Activated CD8-positive, alpha-beta memory T cell treated with anti-CD3 and anti-CD28 coated beads for 4 hours (primary cell): Measurements from ENCODE around the gene KRTAP5-3.

Experiments used
- DNase-seq, 2 donors: peaks; one replicate each; pipeline ENCODE4 v3.0.0-alpha.2; 2020; ENCODE audit warnings: low read depth in 2 of 2

KRTAP5-3 gene

DNA sequence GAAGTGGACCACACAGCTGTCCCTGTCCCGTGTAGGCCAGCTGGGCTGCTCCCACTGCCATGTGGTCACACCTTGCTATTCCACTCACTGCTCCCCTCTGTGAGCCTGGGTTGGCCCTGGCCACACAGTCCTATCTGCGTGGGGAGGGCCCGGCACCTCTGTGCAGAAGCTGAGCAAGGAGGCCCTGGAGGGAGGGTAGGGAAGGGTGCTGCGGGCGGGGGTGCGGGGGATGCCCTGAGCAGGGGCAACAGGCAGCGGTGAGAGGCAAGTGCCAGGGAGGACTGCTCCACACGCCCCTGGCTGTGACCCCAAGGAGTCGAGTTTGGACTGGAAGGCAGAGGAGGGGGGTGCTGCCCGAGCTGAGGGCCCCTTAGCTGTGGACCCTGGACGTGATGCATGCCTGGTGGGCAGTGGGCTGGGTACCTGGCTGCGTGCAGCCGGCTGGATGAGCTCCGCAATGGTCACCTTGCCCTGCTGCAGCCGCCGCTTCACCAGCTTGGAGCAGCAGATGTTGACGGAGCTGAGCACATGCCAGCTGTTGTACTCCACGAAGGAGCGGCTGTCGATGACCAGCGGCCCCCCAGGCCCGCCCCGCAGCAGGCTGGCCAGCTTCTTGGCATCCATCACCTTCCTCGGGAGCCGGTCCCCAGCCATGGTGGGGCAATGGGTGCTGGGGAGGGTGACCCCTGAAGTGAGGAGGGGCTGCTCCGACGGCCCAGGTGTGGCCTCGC, 42.9 kb downstream of the KRTAP5-3 start:
- DNase-seq, result no peak

DNA sequence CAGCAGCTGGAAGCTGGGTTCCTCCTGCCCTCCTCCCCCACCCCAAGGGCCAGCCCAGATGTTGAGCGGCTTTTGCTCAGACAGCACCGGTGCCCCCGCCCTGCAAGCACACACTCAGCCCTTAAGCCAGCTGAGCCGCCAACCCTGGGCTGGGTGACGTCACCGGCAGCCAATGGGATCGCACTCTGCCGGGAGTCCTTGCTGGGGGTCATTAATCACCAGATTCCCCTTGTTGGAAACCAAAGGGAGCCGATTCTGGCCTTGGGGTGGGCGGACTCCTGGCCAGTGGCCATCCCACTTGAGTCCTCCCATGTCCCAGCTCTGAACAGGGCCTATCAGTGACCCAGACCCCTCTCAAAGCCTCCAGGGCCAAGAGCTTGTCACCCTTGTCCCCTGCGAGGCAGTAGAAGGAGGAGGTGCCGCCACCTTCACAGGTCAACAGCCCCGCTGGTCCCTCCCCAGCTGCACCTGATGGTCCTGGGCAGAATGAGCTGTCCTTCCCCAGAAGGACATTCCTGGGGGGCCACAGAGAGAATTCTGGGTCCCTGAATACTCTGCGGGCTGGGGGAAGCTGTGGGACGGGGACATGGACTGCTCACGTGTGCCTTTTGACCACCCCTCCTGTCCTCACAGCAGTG, 43.6 kb downstream of the KRTAP5-3 start:
- DNase-seq, result no peak

- no peak for DNase-seq
Observed at GRCh38 chr11:1563697-1564534, 44.3 kb downstream of the KRTAP5-3 start.

DNA sequence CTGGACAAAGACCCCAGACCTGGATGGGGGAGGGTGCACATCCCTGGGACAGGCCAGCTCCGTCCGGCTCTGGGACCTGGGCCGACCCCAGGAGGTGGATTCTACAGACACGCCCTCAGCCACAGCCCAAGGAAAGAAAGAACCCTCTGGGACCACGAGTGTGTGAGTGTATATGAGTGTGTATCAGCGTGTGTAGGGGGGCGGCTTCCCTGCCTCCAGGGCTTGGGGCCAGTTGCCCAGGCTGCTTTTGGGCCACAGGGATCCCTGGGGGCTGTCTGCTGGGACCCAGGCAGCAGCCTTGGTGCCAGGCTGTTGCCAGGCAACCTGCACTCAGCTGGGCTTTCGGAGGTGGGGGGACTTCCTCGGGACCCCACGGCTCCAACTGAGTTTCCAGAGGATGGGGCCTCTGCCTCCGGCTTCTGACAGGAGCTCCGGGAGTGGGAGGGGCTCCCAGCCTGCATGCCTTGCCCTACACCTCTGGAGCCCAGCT, 45.1 kb downstream of the KRTAP5-3 start:
- DNase-seq, result no peak

- no peak for DNase-seq
Observed at GRCh38 chr11:1562469-1563148, 45.7 kb downstream of the KRTAP5-3 start.

DNA sequence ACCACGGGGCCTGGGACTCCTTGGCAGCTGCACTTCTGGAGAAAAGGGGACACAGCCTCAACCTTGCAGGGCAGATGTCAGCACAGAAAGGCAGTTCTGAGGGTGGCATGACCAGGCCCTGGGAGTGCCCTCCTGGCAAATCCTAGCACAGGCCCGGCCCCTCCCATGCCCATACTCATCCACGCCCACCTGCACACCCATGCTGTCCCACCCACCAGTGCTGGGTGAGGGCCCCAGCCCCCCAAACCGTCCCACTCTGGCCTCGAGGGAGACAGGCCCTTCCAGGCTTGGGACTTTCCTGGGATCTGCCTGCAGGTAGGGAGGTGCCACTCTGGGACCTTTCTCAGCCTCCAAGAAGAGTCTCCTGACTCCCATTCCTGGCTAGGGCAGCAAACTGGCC, 46.3 kb downstream of the KRTAP5-3 start:
- DNase-seq, result no peak

DNA sequence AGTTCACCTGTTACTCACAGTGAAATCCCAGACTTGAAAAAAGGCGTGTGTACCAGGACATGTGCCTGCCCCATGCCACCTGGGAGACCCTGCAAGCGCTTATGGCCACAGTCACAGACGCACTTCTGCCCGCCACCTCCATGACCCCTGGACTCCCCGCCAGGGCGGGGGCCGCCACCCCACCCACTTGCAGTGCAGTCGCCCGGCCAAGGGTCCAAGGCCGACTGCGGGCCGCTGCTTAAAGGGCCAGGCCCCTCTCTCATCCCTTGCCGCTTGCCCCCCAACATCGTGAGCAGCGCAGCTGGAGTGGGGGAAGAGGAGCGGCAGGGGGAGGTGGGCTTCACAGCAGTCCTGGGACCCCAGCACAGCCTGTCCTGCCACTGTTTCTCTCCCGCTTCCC, 47.0 kb downstream of the KRTAP5-3 start:
- no peak for DNase-seq

DNA sequence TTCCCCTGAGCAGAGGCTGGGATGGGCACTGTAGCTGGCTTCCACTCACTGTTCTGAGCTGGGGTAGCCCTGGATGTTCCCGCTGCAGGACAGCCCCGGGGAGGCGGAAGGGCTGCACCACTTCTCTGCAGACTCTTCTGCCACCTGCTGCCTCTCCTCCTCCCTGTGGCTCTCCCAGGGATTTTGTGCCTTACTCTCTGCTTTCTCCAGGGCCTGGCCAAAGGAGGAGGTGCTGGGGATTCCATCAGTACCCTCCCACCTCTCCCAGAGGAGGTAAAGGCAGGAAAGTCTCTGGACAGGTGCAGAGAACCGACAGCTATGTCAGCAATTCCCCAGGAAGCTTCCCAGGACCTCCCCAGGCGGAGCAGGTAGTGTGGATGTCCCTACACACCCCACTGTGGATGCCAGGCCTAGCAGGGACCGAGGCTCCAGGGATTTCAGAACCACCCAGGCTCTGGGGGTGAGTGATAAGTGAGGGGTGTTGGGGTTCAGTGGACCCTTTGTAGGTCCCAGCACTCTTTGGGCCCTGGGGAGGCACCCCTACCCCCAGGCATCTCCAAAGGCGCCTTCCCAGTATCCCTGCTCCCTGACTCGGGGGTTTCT, 47.5 kb downstream of the KRTAP5-3 start:
- no peak for DNase-seq

- no peak for DNase-seq
Observed at GRCh38 chr11:1560002-1560648, 48.1 kb downstream of the KRTAP5-3 start.

GRCh38 chr11:1559111-1559951, 48.9 kb downstream of the KRTAP5-3 start:
- DNase-seq, result no peak

DNA sequence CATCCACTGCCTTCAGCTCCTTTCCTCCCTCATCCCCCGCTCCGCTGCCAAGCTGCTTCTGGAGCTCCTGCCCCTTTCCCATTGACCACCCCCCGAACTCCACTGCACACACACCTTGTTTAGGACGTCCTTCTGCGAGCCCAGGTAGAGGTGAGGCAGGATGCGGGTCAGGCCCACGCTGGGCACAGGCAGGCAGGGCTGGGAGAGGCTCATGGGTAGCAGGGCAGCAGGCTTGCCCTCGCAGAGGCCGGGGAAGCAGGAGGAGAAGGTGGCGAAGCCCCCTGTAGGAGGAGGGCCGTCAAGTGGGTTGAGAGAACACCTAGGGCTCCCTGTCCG, 49.5 kb downstream of the KRTAP5-3 start:
- no peak for DNase-seq

GRCh38 chr11:1557904-1558774, 50.1 kb downstream of the KRTAP5-3 start:
- no peak for DNase-seq
